Astrocyte (in vitro differentiated cells and primary cell): ENCODE data around the gene TNFAIP2. TPM values are rescaled to one million over a fixed set of nuclear protein-coding genes. Genes with fewer than 3 reads are reported as not detected.

Source experiments
- DNase-seq: peaks from one replicate; pipeline ENCODE4 v3.0.0-alpha.2; 2010; ENCODE audit warnings: low read depth
- FAIRE-seq: peaks from 2 replicates; lab custom pipeline; 2011; peaks lifted over from hg19 to GRCh38; lab: Jason Lieb, UNC
- H2AFZ ChIP-seq: 2 replicates; pipeline ENCODE4 v1.6.0; 2012; ENCODE audit warnings: low read depth, low read length, inconsistent platforms
- H3K27ac ChIP-seq: 2 replicates; pipeline ENCODE4 v1.5.1; 2011; ENCODE audit warnings: low read depth, low read length, inconsistent platforms
- H3K27me3 ChIP-seq: 2 replicates; pipeline ENCODE4 v1.6.0; 2011; ENCODE audit warnings: low read length, inconsistent platforms; ENCODE audit not compliant: insufficient read depth
- H3K36me3 ChIP-seq: 2 replicates; pipeline ENCODE4 v1.5.1; 2011; ENCODE audit warnings: low read length, inconsistent platforms; ENCODE audit not compliant: insufficient read depth
- H3K4me1 ChIP-seq: 2 replicates; pipeline ENCODE4 v1.5.1; 2011; ENCODE audit warnings: low read length, inconsistent platforms; ENCODE audit not compliant: insufficient read depth
- H3K4me2 ChIP-seq: 2 replicates; pipeline ENCODE4 v1.6.0; 2012; ENCODE audit warnings: low read length, inconsistent platforms
- H3K4me3 ChIP-seq: 2 replicates; pipeline ENCODE4 v1.5.1; 2011; ENCODE audit warnings: low read depth, mild to moderate bottlenecking, low read length, inconsistent platforms; ENCODE audit not compliant: insufficient read depth
- H3K79me2 ChIP-seq: 2 replicates; pipeline ENCODE4 v1.6.0; 2012; ENCODE audit warnings: mild to moderate bottlenecking, low read length, inconsistent platforms; ENCODE audit not compliant: insufficient read depth
- H3K9ac ChIP-seq: 2 replicates; pipeline ENCODE4 v1.6.0; 2012; ENCODE audit warnings: mild to moderate bottlenecking, low read length, inconsistent platforms
- H3K9me3 ChIP-seq: 2 replicates; pipeline ENCODE4 v1.5.1; 2012; ENCODE audit warnings: low read depth, mild to moderate bottlenecking, low read length, inconsistent platforms; ENCODE audit not compliant: insufficient read depth
- H4K20me1 ChIP-seq: 2 replicates; pipeline ENCODE4 v1.6.0; 2012; ENCODE audit warnings: low read length, inconsistent platforms; ENCODE audit not compliant: insufficient read depth
- H3K27ac Mint-ChIP-seq: one replicate; pipeline ENCODE4 v1.8.0; 2021; ENCODE audit warnings: mild to moderate bottlenecking, mixed read lengths; ENCODE audit not compliant: unreplicated experiment
- H3K27me3 Mint-ChIP-seq: one replicate; pipeline ENCODE4 v1.8.0; 2021; ENCODE audit warnings: low read depth, mixed read lengths; ENCODE audit not compliant: unreplicated experiment
- H3K36me3 Mint-ChIP-seq: one replicate; pipeline ENCODE4 v1.8.0; 2021; ENCODE audit warnings: low read depth, mixed read lengths; ENCODE audit not compliant: unreplicated experiment
- H3K4me1 Mint-ChIP-seq: one replicate; pipeline ENCODE4 v1.8.0; 2021; ENCODE audit warnings: low read depth, mixed read lengths; ENCODE audit not compliant: unreplicated experiment
- H3K4me3 Mint-ChIP-seq: one replicate; pipeline ENCODE4 v1.8.0; 2021; ENCODE audit warnings: mild to moderate bottlenecking, moderate library complexity, mixed read lengths; ENCODE audit not compliant: unreplicated experiment
- H3K9me3 Mint-ChIP-seq: one replicate; pipeline ENCODE4 v1.8.0; 2021; ENCODE audit warnings: mild to moderate bottlenecking, mixed read lengths; ENCODE audit not compliant: unreplicated experiment
- CTCF ChIP-seq: IDR thresholded peaks from 2 replicates; pipeline ENCODE4 v1.5.1; 2011; ENCODE audit warnings: low read depth, mild to moderate bottlenecking, inconsistent platforms, low read length, moderate library complexity; ENCODE audit not compliant: insufficient read depth
- EZH2 ChIP-seq: IDR thresholded peaks from 2 replicates; pipeline ENCODE4 v1.6.1; 2012; ENCODE audit warnings: mild to moderate bottlenecking, low read length, inconsistent platforms; ENCODE audit not compliant: insufficient read depth
- total RNA-seq: library from RNA; stranded (reverse); gene quantifications from 2 replicates; pipeline ENCODE4 v1.2.1, GENCODE V29; 2021

TNFAIP2 gene
- total RNA-seq, 1 donor from 2014 or later = 29.5 TPM

DNA sequence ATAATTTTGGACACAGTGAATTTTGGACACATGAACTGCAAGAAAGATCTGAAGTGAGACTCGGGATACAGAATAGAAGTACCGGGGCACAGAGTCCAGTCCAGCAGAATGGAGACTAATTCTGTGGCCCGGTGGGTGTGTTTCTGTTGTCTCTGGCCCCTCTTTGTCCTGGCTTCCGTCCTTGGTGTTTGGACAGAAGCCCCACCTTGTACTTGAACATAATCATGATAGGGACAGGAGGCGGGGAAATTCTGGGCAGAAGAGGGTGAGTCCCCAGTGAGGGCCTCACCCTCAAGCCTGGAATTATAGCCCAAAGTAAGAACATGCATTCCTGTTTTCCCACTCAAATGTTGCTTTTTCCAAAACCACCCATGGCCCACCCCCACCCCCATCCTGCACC, 39.9 kb downstream of the TNFAIP2 start:
- H3K27me3 Mint-ChIP-seq = peaks cover 51% of the 10 kb centered on the region
- no peaks in the 10 kb centered on the region for H3K4me1 ChIP-seq
- no peak overlapping the region for H3K4me3 ChIP-seq
- TF ChIP-seq CTCF (no peak), EZH2 (no peak)
- no peak for DNase-seq
- H3K36me3 ChIP-seq = no peaks in the 10 kb centered on the region
- peaks cover 25% of the 10 kb centered on the region for H3K9me3 Mint-ChIP-seq
- H4K20me1 ChIP-seq = no peaks in the 10 kb centered on the region
- H3K27me3 ChIP-seq = peaks cover 29% of the 10 kb centered on the region
- H3K79me2 ChIP-seq = no peaks in the 10 kb centered on the region
- FAIRE-seq = no peak
- H2AFZ ChIP-seq = no peak overlapping the region
- no peak overlapping the region for H3K4me2 ChIP-seq
- H3K9ac ChIP-seq = no peak overlapping the region
- no peak overlapping the region for H3K4me3 Mint-ChIP-seq
- H3K36me3 Mint-ChIP-seq = peaks cover 5% of the 10 kb centered on the region
- H3K9me3 ChIP-seq = peaks cover 3% of the 10 kb centered on the region
- H3K27ac ChIP-seq = no peak overlapping the region
- no peak overlapping the region for H3K27ac Mint-ChIP-seq
- H3K4me1 Mint-ChIP-seq = peaks cover 2% of the 10 kb centered on the region

DNA sequence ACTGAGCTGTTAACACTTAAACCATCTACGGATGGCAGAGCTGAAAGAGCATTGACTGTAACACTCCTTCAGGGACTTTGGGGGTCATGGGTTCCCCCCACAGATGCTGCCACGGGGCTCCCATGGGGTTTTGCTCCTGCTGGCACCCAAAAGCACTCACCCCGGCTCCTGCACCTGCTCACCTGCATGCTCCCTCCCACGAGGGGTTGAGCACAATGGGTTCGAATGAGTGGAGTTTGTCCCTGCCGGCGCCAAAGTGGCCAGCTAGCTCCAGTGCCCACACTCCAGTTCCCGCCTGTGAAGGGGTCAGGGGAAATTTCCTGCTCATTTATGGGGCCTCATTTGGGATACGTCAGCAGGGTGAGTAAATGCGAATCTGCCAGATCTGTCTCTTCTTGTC, 40.7 kb downstream of the TNFAIP2 start:
- Histone ChIP-seq H3K9ac (no peak overlapping the region), H3K4me3 (no peak overlapping the region), H3K27ac (no peak overlapping the region), H3K4me1 (no peaks in the 10 kb centered on the region), H3K79me2 (no peaks in the 10 kb centered on the region), H2AFZ (no peak overlapping the region), H3K4me2 (no peak overlapping the region), H4K20me1 (no peaks in the 10 kb centered on the region), H3K9me3 (peaks cover 3% of the 10 kb centered on the region), H3K27me3 (peaks cover 26% of the 10 kb centered on the region), H3K36me3 (no peaks in the 10 kb centered on the region)
- Mint-ChIP-seq H3K36me3 (peaks cover 5% of the 10 kb centered on the region), H3K4me1 (peaks cover 2% of the 10 kb centered on the region), H3K27ac (no peak overlapping the region), H3K4me3 (no peak overlapping the region), H3K9me3 (peaks cover 27% of the 10 kb centered on the region), H3K27me3 (peaks cover 49% of the 10 kb centered on the region)
- no peak for DNase-seq
- FAIRE-seq = no peak
- TF ChIP-seq EZH2 = no peak
- no peak for TF ChIP-seq CTCF

DNA sequence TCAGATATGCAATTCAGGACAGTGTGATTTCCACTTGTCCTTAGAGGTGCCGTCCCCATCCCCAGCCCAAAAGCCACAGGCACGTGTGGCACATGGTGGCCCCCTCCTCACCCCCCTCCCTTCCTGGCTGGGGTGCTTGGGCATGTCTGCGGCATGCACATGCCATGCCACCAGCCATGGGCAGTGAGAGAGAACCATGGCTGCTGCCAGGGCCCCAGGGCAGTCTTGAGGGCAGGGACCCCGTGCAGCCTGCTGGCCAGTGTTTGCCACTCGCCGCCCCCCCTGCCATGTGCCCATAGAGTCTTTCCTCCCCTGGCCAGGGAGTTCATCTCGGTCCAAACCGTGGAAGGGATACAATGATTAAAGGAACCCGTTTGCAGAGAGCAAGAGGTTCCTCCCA, 41.5 kb downstream of the TNFAIP2 start:
- H3K27me3 ChIP-seq = peaks cover 26% of the 10 kb centered on the region
- no peak overlapping the region for H2AFZ ChIP-seq
- H3K4me3 ChIP-seq = no peak overlapping the region
- no peak for TF ChIP-seq CTCF
- TF ChIP-seq EZH2 = no peak
- DNase-seq (no peak), FAIRE-seq (no peak)
- H3K79me2 ChIP-seq = no peaks in the 10 kb centered on the region
- H4K20me1 ChIP-seq = no peaks in the 10 kb centered on the region
- Mint-ChIP-seq H3K4me3 (no peak overlapping the region), H3K27me3 (peaks cover 41% of the 10 kb centered on the region), H3K36me3 (peaks cover 5% of the 10 kb centered on the region), H3K9me3 (peaks cover 30% of the 10 kb centered on the region), H3K4me1 (peaks cover 2% of the 10 kb centered on the region), H3K27ac (no peak overlapping the region)
- no peak overlapping the region for H3K4me2 ChIP-seq
- H3K27ac ChIP-seq = no peak overlapping the region
- no peak overlapping the region for H3K9ac ChIP-seq
- peaks cover 3% of the 10 kb centered on the region for H3K9me3 ChIP-seq
- H3K4me1 ChIP-seq = no peaks in the 10 kb centered on the region
- no peaks in the 10 kb centered on the region for H3K36me3 ChIP-seq
